Measurements from ENCODE around the gene BBLN. TPM values are rescaled to one million over a fixed set of nuclear protein-coding genes. Genes with fewer than 3 reads are reported as not detected.

The BBLN gene
- total RNA-seq, 6 experiments from 2014 or later, result 45.7 to 63.2 (median 50.5) TPM

GRCh38 chr9:128120061-128120740, 39.9 kb upstream of the BBLN start:
- no peak for TF ChIP-seq CTCF (IDR thresholded peaks at IDR 0.05)
- no peaks in the 10 kb centered on the region for H3K36me3 Mint-ChIP-seq (ENCODE audit: low read depth)
- peaks cover 12% of the 10 kb centered on the region for H3K4me1 Mint-ChIP-seq (ENCODE audit: low read depth)
- DNase-seq, result no peak
- H3K27ac Mint-ChIP-seq, result no peak overlapping the region
- H3K4me3 Mint-ChIP-seq, result no peak overlapping the region
- H3K9me3 Mint-ChIP-seq, result no peaks in the 10 kb centered on the region
- no peaks in the 10 kb centered on the region; the same call in none of the 2 replicates for H3K27me3 Mint-ChIP-seq (ENCODE audit: insufficient read depth)

DNA sequence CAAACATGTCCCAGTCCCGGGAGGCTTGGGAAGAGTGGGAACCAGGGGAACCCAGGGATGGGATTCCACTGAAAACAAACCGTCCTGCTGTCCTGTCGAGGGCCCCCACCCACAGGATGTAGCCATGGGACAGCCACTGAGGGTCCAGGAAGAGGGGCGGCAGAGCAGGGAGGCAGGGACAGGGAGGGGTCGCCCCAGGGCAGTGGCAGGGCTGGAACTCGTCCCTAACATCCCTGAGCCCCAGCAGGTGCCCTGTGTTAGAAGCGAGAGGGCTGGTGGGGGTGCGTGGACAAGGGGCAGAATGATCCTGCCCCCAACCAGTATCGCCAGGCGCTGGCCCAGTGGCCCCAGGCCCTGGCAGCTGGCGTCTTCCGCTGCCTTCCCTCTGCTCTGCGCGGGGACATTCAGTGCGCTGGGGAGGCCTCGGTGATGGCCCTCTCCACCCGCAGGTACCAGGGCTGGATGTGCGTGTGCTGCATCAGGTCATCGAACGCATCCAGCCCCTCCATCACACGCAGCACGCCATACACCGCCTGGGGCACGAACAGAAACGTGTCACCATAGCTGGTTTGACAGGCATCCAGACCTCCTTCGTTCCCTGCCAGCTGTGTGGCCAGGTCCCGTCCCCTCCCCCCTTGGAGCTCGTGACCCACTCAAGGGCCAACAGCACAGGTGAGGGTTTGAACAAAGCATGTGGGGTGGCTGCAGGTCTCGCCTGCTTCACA, 39.2 kb upstream of the BBLN start:
- no peaks in the 10 kb centered on the region; the same call in none of the 2 replicates for H3K27me3 Mint-ChIP-seq (ENCODE audit: insufficient read depth)
- TF ChIP-seq CTCF (IDR thresholded peaks at IDR 0.05), result no peak
- H3K9me3 Mint-ChIP-seq, result no peaks in the 10 kb centered on the region
- H3K36me3 Mint-ChIP-seq (ENCODE audit: low read depth), result no peaks in the 10 kb centered on the region
- DNase-seq, result no peak
- no peak overlapping the region for H3K4me3 Mint-ChIP-seq
- H3K27ac Mint-ChIP-seq, result no peak overlapping the region
- peaks cover 19% of the 10 kb centered on the region for H3K4me1 Mint-ChIP-seq (ENCODE audit: low read depth)

DNA sequence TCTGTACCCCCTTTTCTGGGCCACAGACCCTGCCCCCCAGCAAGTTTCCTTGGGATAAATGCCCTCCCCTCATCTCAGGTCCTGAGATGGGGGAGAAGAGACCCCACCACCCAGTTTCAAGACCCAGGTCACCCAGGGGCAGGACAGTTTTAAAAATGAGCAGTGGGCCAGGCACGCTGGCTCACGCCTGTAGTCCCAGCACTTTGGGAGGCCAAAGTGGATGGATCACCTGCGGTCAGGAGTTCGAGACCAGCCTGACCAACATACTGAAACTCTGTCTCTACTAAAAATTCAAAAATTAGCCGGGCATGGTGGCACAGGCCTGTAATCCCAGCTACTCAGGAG, 38.6 kb upstream of the BBLN start:
- no peak for TF ChIP-seq CTCF (IDR thresholded peaks at IDR 0.05)
- no peak for DNase-seq
- peaks cover 24% of the 10 kb centered on the region for H3K4me1 Mint-ChIP-seq (ENCODE audit: low read depth)
- H3K4me3 Mint-ChIP-seq, result no peak overlapping the region
- no peaks in the 10 kb centered on the region for H3K36me3 Mint-ChIP-seq (ENCODE audit: low read depth)
- no peak overlapping the region for H3K27ac Mint-ChIP-seq
- no peaks in the 10 kb centered on the region; the same call in none of the 2 replicates for H3K27me3 Mint-ChIP-seq (ENCODE audit: insufficient read depth)
- no peaks in the 10 kb centered on the region for H3K9me3 Mint-ChIP-seq

GRCh38 chr9:128121924-128122808, 37.9 kb upstream of the BBLN start:
- TF ChIP-seq CTCF (IDR thresholded peaks at IDR 0.05), result no peak
- Mint-ChIP-seq H3K36me3 (ENCODE audit: low read depth) (no peaks in the 10 kb centered on the region), H3K4me3 (no peak overlapping the region), H3K27ac (no peak overlapping the region), H3K27me3 (ENCODE audit: insufficient read depth) (no peaks in the 10 kb centered on the region; the same call in none of the 2 replicates), H3K9me3 (no peaks in the 10 kb centered on the region), H3K4me1 (ENCODE audit: low read depth) (peaks cover 25% of the 10 kb centered on the region)
- no peak for DNase-seq

DNA sequence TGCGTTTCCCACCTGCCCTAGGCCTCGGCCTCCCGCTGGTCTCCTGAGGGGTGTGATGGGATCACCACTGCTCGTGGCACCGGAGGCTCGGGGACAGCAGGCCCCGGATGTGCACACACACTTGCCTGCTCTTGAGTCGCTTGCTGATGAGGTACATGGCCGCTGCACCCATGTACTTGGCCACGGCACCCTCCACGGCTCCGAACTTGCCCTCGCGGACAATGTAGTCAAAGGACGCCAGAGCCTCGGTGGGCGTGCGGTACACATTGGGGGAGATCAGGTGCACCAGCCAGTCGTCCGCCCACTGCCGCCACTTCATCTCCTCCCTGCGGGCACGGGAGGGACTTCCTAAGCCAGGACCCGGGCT, 37.3 kb upstream of the BBLN start:
- Mint-ChIP-seq H3K27ac (no peak overlapping the region), H3K9me3 (no peaks in the 10 kb centered on the region), H3K4me1 (ENCODE audit: low read depth) (peaks cover 21% of the 10 kb centered on the region), H3K36me3 (ENCODE audit: low read depth) (no peaks in the 10 kb centered on the region), H3K27me3 (ENCODE audit: insufficient read depth) (no peaks in the 10 kb centered on the region; the same call in 1 of the 2 replicates), H3K4me3 (no peak overlapping the region)
- DNase-seq, result no peak
- no peak for TF ChIP-seq CTCF (IDR thresholded peaks at IDR 0.05)

Data from HFFc6 (cell line).